ENCODE results near the gene SLC34A1. TPM values are rescaled to one million over a fixed set of nuclear protein-coding genes. Genes with fewer than 3 reads are reported as not detected.

Gene SLC34A1
- total RNA-seq, 1 donor from 2014 or later: not detected

- H3K9ac ChIP-seq (ENCODE audit: low read length): peak overlapping the region; percentile 78
- TF ChIP-seq CTCF (IDR thresholded peaks at IDR 0.05; ENCODE audit: insufficient read depth, low read depth, low read length) (no peak), EZH2 (IDR thresholded peaks at IDR 0.05; ENCODE audit: insufficient read depth, low read length) (no peak)
- peaks cover 7% of the 10 kb centered on the region for H3K27me3 ChIP-seq (ENCODE audit: insufficient read depth, low read length)
- peak overlapping the region; percentile 95 for H3K4me2 ChIP-seq (ENCODE audit: low read length)
- H3K4me1 ChIP-seq (ENCODE audit: insufficient read depth, low read length): peaks cover 26% of the 10 kb centered on the region
- peaks cover 6% of the 10 kb centered on the region for H3K4me1 Mint-ChIP-seq (ENCODE audit: low read depth, unreplicated experiment)
- peaks cover 3% of the 10 kb centered on the region for H3K9me3 Mint-ChIP-seq (ENCODE audit: unreplicated experiment)
- H3K4me3 Mint-ChIP-seq (ENCODE audit: unreplicated experiment): peak overlapping the region; percentile 83
- H3K27ac Mint-ChIP-seq (ENCODE audit: unreplicated experiment): peak overlapping the region; percentile 89
- H3K36me3 ChIP-seq (ENCODE audit: insufficient read depth, low read length): no peaks in the 10 kb centered on the region
- no peaks in the 10 kb centered on the region for H4K20me1 ChIP-seq (ENCODE audit: insufficient read depth, low read length)
- H3K9me3 ChIP-seq (ENCODE audit: insufficient read depth, low read depth, low read length): no peaks in the 10 kb centered on the region
- peaks cover 10% of the 10 kb centered on the region for H3K27me3 Mint-ChIP-seq (ENCODE audit: low read depth, unreplicated experiment)
- FAIRE-seq: no peak
- peak; percentile 57 for DNase-seq (ENCODE audit: low read depth)
- H3K79me2 ChIP-seq (ENCODE audit: insufficient read depth, low read length): no peaks in the 10 kb centered on the region
- H3K4me3 ChIP-seq (ENCODE audit: insufficient read depth, low read depth, low read length): peak overlapping the region; percentile 40
- H3K36me3 Mint-ChIP-seq (ENCODE audit: low read depth, unreplicated experiment): peaks cover 9% of the 10 kb centered on the region
- peak overlapping the region; percentile 97 for H2AFZ ChIP-seq (ENCODE audit: low read depth, low read length)
- H3K27ac ChIP-seq (ENCODE audit: low read depth, low read length): no peak overlapping the region
Observed at GRCh38 chr5:177366528-177367322, 17.5 kb upstream of the SLC34A1 start.

- peaks cover 9% of the 10 kb centered on the region for H3K36me3 Mint-ChIP-seq (ENCODE audit: low read depth, unreplicated experiment)
- no peak overlapping the region for H3K9ac ChIP-seq (ENCODE audit: low read length)
- H3K27me3 Mint-ChIP-seq (ENCODE audit: low read depth, unreplicated experiment): peaks cover 4% of the 10 kb centered on the region
- DNase-seq (ENCODE audit: low read depth): no peak
- H3K79me2 ChIP-seq (ENCODE audit: insufficient read depth, low read length): no peaks in the 10 kb centered on the region
- peaks cover 7% of the 10 kb centered on the region for H3K27me3 ChIP-seq (ENCODE audit: insufficient read depth, low read length)
- no peaks in the 10 kb centered on the region for H3K36me3 ChIP-seq (ENCODE audit: insufficient read depth, low read length)
- H3K9me3 Mint-ChIP-seq (ENCODE audit: unreplicated experiment): peaks cover 3% of the 10 kb centered on the region
- H3K9me3 ChIP-seq (ENCODE audit: insufficient read depth, low read depth, low read length): no peaks in the 10 kb centered on the region
- peak overlapping the region; percentile 39 for H3K4me3 ChIP-seq (ENCODE audit: insufficient read depth, low read depth, low read length)
- H3K4me1 Mint-ChIP-seq (ENCODE audit: low read depth, unreplicated experiment): peaks cover 6% of the 10 kb centered on the region
- H3K4me1 ChIP-seq (ENCODE audit: insufficient read depth, low read length): peaks cover 26% of the 10 kb centered on the region
- H3K27ac ChIP-seq (ENCODE audit: low read depth, low read length): no peak overlapping the region
- H3K27ac Mint-ChIP-seq (ENCODE audit: unreplicated experiment): no peak overlapping the region
- FAIRE-seq: no peak
- H4K20me1 ChIP-seq (ENCODE audit: insufficient read depth, low read length): no peaks in the 10 kb centered on the region
- H2AFZ ChIP-seq (ENCODE audit: low read depth, low read length): peak overlapping the region; percentile 96
- no peak overlapping the region for H3K4me3 Mint-ChIP-seq (ENCODE audit: unreplicated experiment)
- TF ChIP-seq CTCF (IDR thresholded peaks at IDR 0.05; ENCODE audit: insufficient read depth, low read depth, low read length) (no peak), EZH2 (IDR thresholded peaks at IDR 0.05; ENCODE audit: insufficient read depth, low read length) (no peak)
- H3K4me2 ChIP-seq (ENCODE audit: low read length): peak overlapping the region; percentile 95
Observed at GRCh38 chr5:177367323-177367848, 16.8 kb upstream of the SLC34A1 start.

All from astrocyte (in vitro differentiated cells and primary cell).